BLaER1 (cell line): ENCODE results near the gene DGKG.
A peak's percentile ranks its signal among the peaks of the same experiment; 100 is the strongest.

Source experiments
- H3K27ac ChIP-seq: shearing (Covaris generic); formaldehyde crosslinking; 2 replicates; pipeline ENCODE4 v1.8.1; 2022
- H3K27me3 ChIP-seq: shearing (Covaris generic); formaldehyde crosslinking; 2 replicates; pipeline ENCODE4 v1.8.1; 2022
- H3K36me3 ChIP-seq: shearing (Covaris generic); formaldehyde crosslinking; 2 replicates; pipeline ENCODE4 v1.8.1; 2022
- H3K4me1 ChIP-seq: shearing (Covaris generic); formaldehyde crosslinking; 2 replicates; pipeline ENCODE4 v1.8.1; 2022
- H3K4me2 ChIP-seq: shearing (Covaris generic); formaldehyde crosslinking; 2 replicates; pipeline ENCODE4 v1.8.1; 2022
- H3K4me3 ChIP-seq: shearing (Covaris generic); formaldehyde crosslinking; 2 replicates; pipeline ENCODE4 v1.8.1; 2022
- H3K9ac ChIP-seq: shearing (Covaris generic); formaldehyde crosslinking; 2 replicates; pipeline ENCODE4 v1.8.1; 2022
- H3K9me3 ChIP-seq: shearing (Covaris generic); formaldehyde crosslinking; 2 replicates; pipeline ENCODE4 v1.8.1; 2022
- H4K20me1 ChIP-seq: shearing (Covaris generic); formaldehyde crosslinking; 2 replicates; pipeline ENCODE4 v1.8.1; 2022
- Cebpa-rat ChIP-seq: shearing (Covaris generic); IDR thresholded peaks from 2 replicates; pipeline ENCODE4 v1.8.1; 2022

Gene DGKG

DNA sequence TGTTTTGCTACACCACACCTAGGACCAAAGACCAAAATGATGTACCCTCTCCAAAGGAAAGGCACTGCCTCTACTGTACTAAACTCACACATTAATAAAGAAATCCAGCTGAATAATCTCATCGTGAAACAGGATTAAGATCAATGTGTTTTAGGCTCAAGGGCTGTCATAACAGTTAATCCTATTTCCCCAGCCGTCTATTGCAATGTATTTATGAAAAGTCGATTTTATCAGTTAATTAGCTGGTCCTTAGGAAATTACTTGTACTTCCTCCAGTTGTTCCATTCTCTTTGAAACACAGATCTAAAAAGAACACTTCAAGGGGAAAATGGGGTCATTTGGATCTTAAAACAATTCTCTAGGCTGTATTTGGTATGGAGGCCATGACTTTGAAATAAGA is 261.6 kb downstream of the DGKG start:
- H3K36me3 ChIP-seq: peaks cover 91% of the 10 kb centered on the region
- H3K9ac ChIP-seq: no peak overlapping the region
- no peaks in the 10 kb centered on the region for H3K27me3 ChIP-seq
- no peak overlapping the region for H3K27ac ChIP-seq
- H3K4me3 ChIP-seq: no peak overlapping the region
- H3K4me2 ChIP-seq: peak overlapping the region; percentile 72; the same call in 1 of the 2 replicates
- H3K4me1 ChIP-seq: peaks cover 85% of the 10 kb centered on the region
- peaks cover 89% of the 10 kb centered on the region for H4K20me1 ChIP-seq
- H3K9me3 ChIP-seq: no peaks in the 10 kb centered on the region
- no peak for TF ChIP-seq Cebpa-rat

GRCh38 chr3:186099178-186099577 is 262.9 kb downstream of the DGKG start:
- Histone ChIP-seq H3K4me2 (peak overlapping the region; percentile 72), H3K4me1 (peaks cover 74% of the 10 kb centered on the region), H3K4me3 (no peak overlapping the region), H3K27me3 (no peaks in the 10 kb centered on the region), H3K36me3 (peaks cover 91% of the 10 kb centered on the region), H3K27ac (peak overlapping the region; percentile 24), H4K20me1 (peaks cover 78% of the 10 kb centered on the region; the same call in 1 of the 2 replicates), H3K9ac (0 out of 2 replicates have a peak overlapping the region, but pooled peaks have one; percentile 4), H3K9me3 (no peaks in the 10 kb centered on the region)
- TF ChIP-seq Cebpa-rat: no peak

DNA sequence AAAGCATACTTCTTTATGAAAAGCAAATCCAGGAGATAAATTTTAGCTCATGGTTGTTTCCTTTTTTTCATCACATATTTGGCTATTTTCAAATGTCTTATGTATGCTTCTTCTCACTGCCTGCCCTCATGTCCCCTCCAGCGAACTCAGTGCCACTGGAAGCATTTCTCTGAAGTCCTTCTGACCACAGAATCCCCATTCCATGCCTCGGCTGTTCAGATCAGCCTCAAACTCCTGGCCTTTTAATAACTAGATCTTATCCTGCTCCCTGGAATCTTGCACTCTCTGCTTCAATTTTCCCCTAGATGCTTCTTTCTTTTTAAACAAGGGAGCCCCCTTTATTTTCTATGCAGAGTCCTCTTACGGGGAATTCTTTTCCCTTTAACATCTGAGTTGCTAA is 263.3 kb downstream of the DGKG start:
- Histone ChIP-seq H3K4me3 (no peak overlapping the region), H3K9me3 (no peaks in the 10 kb centered on the region), H3K4me2 (peak overlapping the region; percentile 72), H3K27ac (peak overlapping the region; percentile 24; the same call in 1 of the 2 replicates), H3K4me1 (peaks cover 69% of the 10 kb centered on the region), H4K20me1 (peaks cover 74% of the 10 kb centered on the region; the same call in 1 of the 2 replicates), H3K36me3 (peaks cover 91% of the 10 kb centered on the region), H3K27me3 (no peaks in the 10 kb centered on the region), H3K9ac (0 out of 2 replicates have a peak overlapping the region, but pooled peaks have one; percentile 4)
- no peak for TF ChIP-seq Cebpa-rat

- Histone ChIP-seq H3K9me3 (no peaks in the 10 kb centered on the region), H3K27ac (peak overlapping the region; percentile 30), H3K36me3 (peaks cover 91% of the 10 kb centered on the region), H3K4me2 (peak overlapping the region; percentile 72), H3K27me3 (no peaks in the 10 kb centered on the region), H3K4me3 (peak overlapping the region; percentile 22; the same call in 1 of the 2 replicates), H4K20me1 (peaks cover 65% of the 10 kb centered on the region; the same call in 1 of the 2 replicates), H3K4me1 (peaks cover 61% of the 10 kb centered on the region), H3K9ac (peak overlapping the region; percentile 60)
- TF ChIP-seq Cebpa-rat: no peak
Measured at GRCh38 chr3:186097663-186098451, 264.2 kb downstream of the DGKG start.

DNA sequence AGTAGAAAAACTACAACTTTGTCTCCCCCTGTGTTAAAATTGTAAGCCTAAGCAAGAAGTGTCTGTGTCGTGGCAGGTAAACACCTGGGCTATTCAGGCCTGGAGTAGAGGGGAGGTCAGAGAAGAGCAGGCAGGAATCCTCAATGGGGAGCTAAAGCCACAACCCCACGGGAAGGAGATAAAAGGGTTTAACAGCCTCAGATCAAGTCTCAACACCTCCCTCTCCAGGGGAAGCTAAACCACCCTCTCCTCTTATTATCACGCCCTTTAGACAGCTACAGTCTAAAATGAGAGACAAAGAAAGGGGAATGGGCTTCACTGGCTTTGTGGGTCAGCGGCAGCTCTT is 264.7 kb downstream of the DGKG start:
- Histone ChIP-seq H3K27ac (peak overlapping the region; percentile 30; the same call in 1 of the 2 replicates), H3K4me2 (peak overlapping the region; percentile 72)

More for the DNA sequence above, 264.7 kb downstream of the DGKG start:
- Histone ChIP-seq H3K4me3 (no peak overlapping the region), H3K9ac (peak overlapping the region; percentile 21; the same call in 1 of the 2 replicates), H3K36me3 (peaks cover 91% of the 10 kb centered on the region), H4K20me1 (peaks cover 59% of the 10 kb centered on the region; the same call in 1 of the 2 replicates), H3K9me3 (no peaks in the 10 kb centered on the region), H3K27me3 (no peaks in the 10 kb centered on the region), H3K4me1 (peaks cover 60% of the 10 kb centered on the region)
- no peak for TF ChIP-seq Cebpa-rat
